Measurements from ENCODE around the gene GLCE.

Gene GLCE

GRCh38 chr15:69185706-69186105, 25.3 kb downstream of the GLCE start:
- no peaks in the 10 kb centered on the region for H3K4me1 ChIP-seq (ENCODE audit: insufficient read depth, low read length)
- H3K36me3 ChIP-seq (ENCODE audit: insufficient read depth, low read length): no peaks in the 10 kb centered on the region
- no peaks in the 10 kb centered on the region for H3K9me3 ChIP-seq (ENCODE audit: control insufficient read depth, insufficient read depth, low read length)
- H3K9ac ChIP-seq (ENCODE audit: low read depth, low read length): no peak overlapping the region

GRCh38 chr15:69189157-69189556, 28.7 kb downstream of the GLCE start:
- no peaks in the 10 kb centered on the region for H3K9me3 ChIP-seq (ENCODE audit: control insufficient read depth, insufficient read depth, low read length)
- peaks cover 11% of the 10 kb centered on the region; the same call in 1 of the 2 replicates for H3K4me1 ChIP-seq (ENCODE audit: insufficient read depth, low read length)
- no peaks in the 10 kb centered on the region for H3K36me3 ChIP-seq (ENCODE audit: insufficient read depth, low read length)
- H3K9ac ChIP-seq (ENCODE audit: low read depth, low read length): no peak overlapping the region

DNA sequence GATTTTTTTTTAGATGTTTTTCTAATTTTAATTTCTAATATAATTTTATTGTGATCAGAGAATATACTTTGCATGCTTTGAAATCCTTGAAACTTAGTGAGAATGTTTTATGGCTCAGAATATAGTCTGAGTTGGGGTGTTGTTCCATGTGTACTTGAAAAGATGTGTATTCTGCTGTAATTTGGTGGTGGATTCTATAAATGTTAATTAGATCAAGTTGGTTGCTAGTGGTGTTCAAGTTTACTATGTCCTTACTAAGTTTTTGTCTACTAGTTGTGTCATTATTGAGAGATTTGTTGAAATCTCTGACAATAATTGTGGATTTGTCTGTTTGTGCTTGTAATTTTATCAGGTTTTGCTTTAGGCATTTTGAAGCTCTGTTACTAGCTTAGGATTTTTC, 29.7 kb downstream of the GLCE start:
- Histone ChIP-seq H3K9ac (ENCODE audit: low read depth, low read length) (no peak overlapping the region), H3K9me3 (ENCODE audit: control insufficient read depth, insufficient read depth, low read length) (no peaks in the 10 kb centered on the region), H3K36me3 (ENCODE audit: insufficient read depth, low read length) (no peaks in the 10 kb centered on the region), H3K4me1 (ENCODE audit: insufficient read depth, low read length) (peaks cover 13% of the 10 kb centered on the region; the same call in 1 of the 2 replicates)

GRCh38 chr15:69190504-69190903, 30.1 kb downstream of the GLCE start:
- no peaks in the 10 kb centered on the region for H3K9me3 ChIP-seq (ENCODE audit: control insufficient read depth, insufficient read depth, low read length)
- H3K36me3 ChIP-seq (ENCODE audit: insufficient read depth, low read length): no peaks in the 10 kb centered on the region
- no peak overlapping the region for H3K9ac ChIP-seq (ENCODE audit: low read depth, low read length)
- peaks cover 13% of the 10 kb centered on the region; the same call in 1 of the 2 replicates for H3K4me1 ChIP-seq (ENCODE audit: insufficient read depth, low read length)

GRCh38 chr15:69194025-69194827, 33.8 kb downstream of the GLCE start:
- Histone ChIP-seq H3K9ac (ENCODE audit: low read depth, low read length) (no peak overlapping the region), H3K9me3 (ENCODE audit: control insufficient read depth, insufficient read depth, low read length) (no peaks in the 10 kb centered on the region), H3K4me1 (ENCODE audit: insufficient read depth, low read length) (peaks cover 13% of the 10 kb centered on the region; the same call in 1 of the 2 replicates), H3K36me3 (ENCODE audit: insufficient read depth, low read length) (no peaks in the 10 kb centered on the region)

DNA sequence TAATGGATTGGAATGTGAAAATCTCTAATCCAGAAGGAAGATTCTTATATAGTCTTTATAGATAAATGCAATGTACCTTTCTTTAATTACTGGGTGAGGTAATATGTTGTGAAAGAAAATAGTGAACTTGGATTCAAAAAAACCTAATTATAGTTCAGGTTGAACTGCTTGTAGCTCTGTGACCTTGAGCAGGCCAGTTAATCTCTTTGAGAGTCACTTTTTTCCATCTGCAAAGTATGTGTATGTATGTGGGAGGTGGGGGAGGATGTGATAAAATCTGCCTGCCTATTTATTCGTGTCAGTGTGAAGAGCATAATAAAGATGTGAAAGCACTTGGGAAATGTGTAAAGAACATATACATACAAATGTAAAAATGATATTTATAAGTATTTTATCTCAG, 34.4 kb downstream of the GLCE start:
- Histone ChIP-seq H3K9ac (ENCODE audit: low read depth, low read length) (no peak overlapping the region), H3K9me3 (ENCODE audit: control insufficient read depth, insufficient read depth, low read length) (no peaks in the 10 kb centered on the region), H3K36me3 (ENCODE audit: insufficient read depth, low read length) (no peaks in the 10 kb centered on the region), H3K4me1 (ENCODE audit: insufficient read depth, low read length) (peaks cover 13% of the 10 kb centered on the region; the same call in 1 of the 2 replicates)

GRCh38 chr15:69200832-69201745, 40.7 kb downstream of the GLCE start:
- Histone ChIP-seq H3K4me1 (ENCODE audit: insufficient read depth, low read length) (0 out of 2 replicates have a peak, but pooled peaks cover 7% of the 10 kb centered on the region), H3K36me3 (ENCODE audit: insufficient read depth, low read length) (no peaks in the 10 kb centered on the region), H3K9me3 (ENCODE audit: control insufficient read depth, insufficient read depth, low read length) (no peaks in the 10 kb centered on the region), H3K9ac (ENCODE audit: low read depth, low read length) (no peak overlapping the region)

GRCh38 chr15:69206079-69206478, 45.6 kb downstream of the GLCE start:
- Histone ChIP-seq H3K4me1 (ENCODE audit: insufficient read depth, low read length) (0 out of 2 replicates have a peak, but pooled peaks cover 6% of the 10 kb centered on the region), H3K36me3 (ENCODE audit: insufficient read depth, low read length) (no peaks in the 10 kb centered on the region), H3K9me3 (ENCODE audit: control insufficient read depth, insufficient read depth, low read length) (no peaks in the 10 kb centered on the region), H3K9ac (ENCODE audit: low read depth, low read length) (no peak overlapping the region)

DNA sequence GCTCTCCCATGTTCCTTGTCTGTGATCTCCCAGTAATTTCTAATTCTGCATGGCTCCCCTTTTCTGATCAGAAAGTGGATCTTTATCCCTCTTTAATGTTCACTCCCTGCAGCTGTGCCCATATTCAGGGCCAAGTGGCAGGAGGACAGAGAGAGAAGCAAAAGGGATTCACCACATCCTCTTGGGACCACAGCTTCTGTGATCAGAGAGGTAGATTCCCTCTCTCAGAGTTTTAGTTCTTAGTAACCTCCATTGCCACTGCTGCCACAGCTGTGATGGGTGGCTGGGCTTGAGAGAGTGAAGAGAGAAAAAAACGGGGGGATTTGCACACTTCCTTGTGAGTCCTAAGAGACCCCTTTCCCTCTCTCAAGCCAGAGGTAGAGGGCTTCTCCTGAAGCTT, 49.2 kb downstream of the GLCE start:
- Histone ChIP-seq H3K9ac (ENCODE audit: low read depth, low read length) (no peak overlapping the region), H3K9me3 (ENCODE audit: control insufficient read depth, insufficient read depth, low read length) (no peaks in the 10 kb centered on the region), H3K36me3 (ENCODE audit: insufficient read depth, low read length) (no peaks in the 10 kb centered on the region), H3K4me1 (ENCODE audit: insufficient read depth, low read length) (no peaks in the 10 kb centered on the region)

GRCh38 chr15:69210574-69210973, 50.1 kb downstream of the GLCE start:
- Histone ChIP-seq H3K9ac (ENCODE audit: low read depth, low read length) (no peak overlapping the region), H3K36me3 (ENCODE audit: insufficient read depth, low read length) (no peaks in the 10 kb centered on the region), H3K4me1 (ENCODE audit: insufficient read depth, low read length) (no peaks in the 10 kb centered on the region), H3K9me3 (ENCODE audit: control insufficient read depth, insufficient read depth, low read length) (no peaks in the 10 kb centered on the region)

DNA sequence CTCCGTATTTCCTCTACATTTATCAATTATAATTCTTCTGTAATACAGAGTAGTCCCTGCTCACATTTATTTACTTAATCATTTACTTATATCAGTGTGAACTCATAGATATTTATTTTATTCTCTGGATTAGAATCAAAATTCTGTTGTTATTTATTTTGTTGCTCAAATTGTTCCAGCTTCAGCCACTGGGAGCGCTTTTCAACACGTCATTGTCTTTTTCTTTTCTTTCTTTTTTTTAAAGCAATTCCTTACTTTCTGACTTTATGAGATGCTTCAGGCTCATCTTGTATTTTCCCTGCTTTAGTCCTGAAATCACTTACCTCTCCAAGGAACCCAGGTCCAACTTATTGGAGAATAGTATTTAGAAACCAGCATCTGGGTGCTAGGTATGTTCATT, 53.4 kb downstream of the GLCE start:
- Histone ChIP-seq H3K36me3 (ENCODE audit: insufficient read depth, low read length) (no peaks in the 10 kb centered on the region), H3K9ac (ENCODE audit: low read depth, low read length) (no peak overlapping the region), H3K4me1 (ENCODE audit: insufficient read depth, low read length) (no peaks in the 10 kb centered on the region), H3K9me3 (ENCODE audit: control insufficient read depth, insufficient read depth, low read length) (no peaks in the 10 kb centered on the region)

DNA sequence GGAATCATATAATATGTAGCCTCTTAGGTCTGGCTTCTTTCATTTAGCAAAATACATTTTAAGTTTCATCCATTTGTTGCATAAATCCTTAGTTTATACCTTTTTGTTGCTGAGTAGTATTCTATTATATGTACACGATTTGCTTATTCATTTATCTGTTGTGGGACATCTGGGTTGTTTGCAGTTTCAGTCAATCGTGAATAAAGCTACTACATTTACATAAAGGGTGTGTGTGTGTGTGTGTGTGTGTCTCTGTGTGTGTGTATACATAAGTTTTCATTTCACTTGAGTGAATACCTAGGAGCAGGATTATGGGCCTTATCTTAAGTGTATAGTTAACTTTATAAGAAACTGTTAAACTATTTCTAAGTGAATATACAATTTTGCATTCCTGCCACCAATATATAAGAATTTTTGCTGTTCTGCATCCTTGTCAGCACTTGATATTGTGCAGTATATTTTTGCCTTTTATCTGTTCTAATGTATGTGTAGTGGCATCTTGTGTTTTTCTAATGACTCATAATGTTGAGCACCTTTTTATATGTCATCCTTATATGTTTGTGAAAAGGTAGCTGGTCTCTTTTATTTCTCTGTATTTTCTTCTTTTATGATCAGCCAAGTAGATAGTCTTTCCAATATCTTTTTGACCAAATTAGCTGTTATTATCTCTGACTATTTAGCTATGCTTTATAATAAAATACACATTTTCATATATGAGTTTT, 55.0 kb downstream of the GLCE start:
- no peaks in the 10 kb centered on the region for H3K36me3 ChIP-seq (ENCODE audit: insufficient read depth, low read length)
- H3K9me3 ChIP-seq (ENCODE audit: control insufficient read depth, insufficient read depth, low read length): no peaks in the 10 kb centered on the region
- no peak overlapping the region for H3K9ac ChIP-seq (ENCODE audit: low read depth, low read length)
- no peaks in the 10 kb centered on the region for H3K4me1 ChIP-seq (ENCODE audit: insufficient read depth, low read length)

GRCh38 chr15:69217381-69217780, 56.9 kb downstream of the GLCE start:
- no peaks in the 10 kb centered on the region for H3K4me1 ChIP-seq (ENCODE audit: insufficient read depth, low read length)
- H3K9me3 ChIP-seq (ENCODE audit: control insufficient read depth, insufficient read depth, low read length): no peaks in the 10 kb centered on the region
- no peak overlapping the region for H3K9ac ChIP-seq (ENCODE audit: low read depth, low read length)
- H3K36me3 ChIP-seq (ENCODE audit: insufficient read depth, low read length): no peaks in the 10 kb centered on the region

GRCh38 chr15:69219690-69220089, 59.3 kb downstream of the GLCE start:
- Histone ChIP-seq H3K4me1 (ENCODE audit: insufficient read depth, low read length) (no peaks in the 10 kb centered on the region), H3K9me3 (ENCODE audit: control insufficient read depth, insufficient read depth, low read length) (no peaks in the 10 kb centered on the region), H3K36me3 (ENCODE audit: insufficient read depth, low read length) (no peaks in the 10 kb centered on the region), H3K9ac (ENCODE audit: low read depth, low read length) (no peak overlapping the region)

Measured in ES-I3 (cell line).